Left ventricle myocardium inferior (tissue), 1 donor: ENCODE results near the gene OSBPL5. TPM values are rescaled to one million over a fixed set of nuclear protein-coding genes. Genes with fewer than 3 reads are reported as not detected.
"Not testable (repeated sequence)": the region's sequence is repeated elsewhere in the genome, so short reads cannot be mapped to it uniquely, and the experiment has no call there.

Experiments used
- DNase-seq: peaks from one replicate; pipeline ENCODE4 v3.0.0-alpha.2; 2020
- H3K27ac ChIP-seq: fragments of 200-600 bp; replicated peaks from 2 replicates; pipeline ENCODE4 v1.8.0; 2021
- H3K27me3 ChIP-seq: fragments of 200-600 bp; 2 replicates; pipeline ENCODE4 v1.8.0; 2021; ENCODE audit warnings: low read depth
- H3K36me3 ChIP-seq: fragments of 200-600 bp; 2 replicates; pipeline ENCODE4 v1.8.0; 2021
- H3K4me1 ChIP-seq: fragments of 200-600 bp; 2 replicates; pipeline ENCODE4 v1.8.0; 2021
- H3K4me3 ChIP-seq: fragments of 200-600 bp; 2 replicates; pipeline ENCODE4 v1.8.0; 2021; ENCODE audit warnings: mild to moderate bottlenecking, moderate library complexity
- H3K9me3 ChIP-seq: fragments of 200-600 bp; replicated peaks from 2 replicates; pipeline ENCODE4 v1.8.0; 2021
- CTCF ChIP-seq: fragments of 200-600 bp; IDR thresholded peaks from 2 replicates; pipeline ENCODE4 v1.8.0; 2021; ENCODE audit warnings: antibody characterized with exemption, mild to moderate bottlenecking, borderline replicate concordance
- intact Hi-C: fragments of 100-400 bp; cut with micrococcal nuclease; formaldehyde crosslinking; loops from one replicate; pipeline ENCODE4 v1.11.0; 2022
- total RNA-seq: library from RNA; stranded (reverse); fragmentation: NEBNext Ultra II Directional; extraction: Animal tissue kit (Norgen Biotek cat#: 25700); gene quantifications from one replicate; pipeline ENCODE4 v1.2.1, GENCODE V29; 2021
- donor health status: DM: no; HTN: yes; CAD: no; lungs with severe emphysema.

The OSBPL5 gene
- total RNA-seq, 1 donor from 2014 or later, result 11.4 TPM

GRCh38 chr11:3115321-3115720 lies 49.8 kb downstream of the OSBPL5 start:
- Histone ChIP-seq H3K27me3 (no peaks in the 10 kb centered on the region), H3K4me1 (no peaks in the 10 kb centered on the region), H3K4me3 (no peak overlapping the region), H3K9me3 (peaks cover 14% of the 10 kb centered on the region), H3K27ac (no peak overlapping the region), H3K36me3 (peaks cover 55% of the 10 kb centered on the region)
- no peak for DNase-seq
- intact Hi-C loops, result loop anchor here (10.0 kb wide), 2 partner anchors 59 to 99 kb away; partner anchors contain the start of gene MRGPRG
- no peak for TF ChIP-seq CTCF

- Histone ChIP-seq H3K9me3 (peaks cover 14% of the 10 kb centered on the region), H3K36me3 (peaks cover 46% of the 10 kb centered on the region)
- not testable (repeated sequence) for DNase-seq, H3K4me1 ChIP-seq, H3K27me3 ChIP-seq, H3K27ac ChIP-seq, H3K4me3 ChIP-seq
- intact Hi-C loops, result loop anchor here (10.0 kb wide), 2 partner anchors 61 to 101 kb away; partner anchors contain the start of gene MRGPRG
Measured at GRCh38 chr11:3113661-3114060, 51.4 kb downstream of the OSBPL5 start.

- intact Hi-C loops, result loop anchor here (10.0 kb wide), 2 partner anchors 63 to 103 kb away; partner anchors contain the start of gene MRGPRG
- no peak for TF ChIP-seq CTCF
- Histone ChIP-seq H3K27me3 (no peaks in the 10 kb centered on the region), H3K36me3 (peaks cover 48% of the 10 kb centered on the region), H3K4me3 (no peak overlapping the region), H3K4me1 (no peaks in the 10 kb centered on the region), H3K9me3 (peaks cover 14% of the 10 kb centered on the region), H3K27ac (no peak overlapping the region)
- no peak for DNase-seq
Measured at GRCh38 chr11:3111919-3112690, 53.0 kb downstream of the OSBPL5 start.

GRCh38 chr11:3111466-3111865 lies 53.6 kb downstream of the OSBPL5 start:
- Histone ChIP-seq H3K27ac (no peak overlapping the region), H3K4me3 (no peak overlapping the region), H3K36me3 (peaks cover 50% of the 10 kb centered on the region), H3K4me1 (no peaks in the 10 kb centered on the region), H3K9me3 (peaks cover 14% of the 10 kb centered on the region), H3K27me3 (no peaks in the 10 kb centered on the region)
- intact Hi-C loops, result loop anchor here (10.0 kb wide), 2 partner anchors 63 to 103 kb away; partner anchors contain the start of gene MRGPRG
- DNase-seq, result no peak
- TF ChIP-seq CTCF, result no peak

- Histone ChIP-seq H3K27ac (no peak overlapping the region), H3K4me1 (no peaks in the 10 kb centered on the region), H3K27me3 (no peaks in the 10 kb centered on the region), H3K9me3 (peaks cover 12% of the 10 kb centered on the region), H3K4me3 (no peak overlapping the region), H3K36me3 (peaks cover 45% of the 10 kb centered on the region)
- no peak for DNase-seq
- TF ChIP-seq CTCF, result peak; percentile 79
- intact Hi-C loops, result loop anchor here (10.0 kb wide), 2 partner anchors 65 to 105 kb away; partner anchors contain the start of gene MRGPRG
Measured at GRCh38 chr11:3109921-3110706, 55.0 kb downstream of the OSBPL5 start.
